HG03175 (cell line): Measurements from ENCODE around the gene TP53TG3.
"Not testable (repeated sequence)": the region's sequence is repeated elsewhere in the genome, so short reads cannot be mapped to it uniquely, and the experiment has no call there.

ENCODE experiments used
- ATAC-seq: cut with Tn5 transposase; IDR thresholded peaks from one replicate; pipeline ENCODE4 v1.9.1; 2021; ENCODE audit warnings: mild to moderate bottlenecking, moderate library complexity; ENCODE audit not compliant: unreplicated experiment

TP53TG3 gene

GRCh38 chr16:32676065-32676464, at the start of gene TP53TG3:
TP53TG3 (minus strand) TSS chr16:32676165; CDS start chr16:32676097, 68 bp downstream.
- not testable (repeated sequence) for ATAC-seq

GRCh38 chr16:32650876-32651275, 25.1 kb downstream of the TP53TG3 start:
- ATAC-seq = not testable (repeated sequence)

- not testable (repeated sequence) for ATAC-seq
Measured at GRCh38 chr16:32647562-32647961, 28.4 kb downstream of the TP53TG3 start.

DNA sequence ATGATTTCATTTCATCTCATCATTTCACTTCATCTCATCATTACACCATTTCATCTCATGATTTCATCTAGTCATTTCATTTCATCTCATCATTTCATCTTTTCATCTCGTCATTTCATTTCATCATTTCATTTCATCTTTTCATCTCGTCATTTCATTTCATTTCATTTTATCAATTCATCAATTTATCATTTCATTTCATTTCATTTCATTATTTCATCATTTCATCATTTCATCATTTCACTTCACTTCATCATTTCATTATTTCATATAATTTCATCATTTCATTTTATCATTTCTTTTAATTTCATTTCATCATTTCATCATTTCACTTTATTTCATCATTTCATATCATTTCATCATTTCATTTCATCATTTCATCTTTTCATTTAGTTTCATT, 29.2 kb downstream of the TP53TG3 start:
- ATAC-seq = not testable (repeated sequence)

- ATAC-seq = not testable (repeated sequence)
Measured at GRCh38 chr16:32646177-32646576, 29.8 kb downstream of the TP53TG3 start.

- ATAC-seq = not testable (repeated sequence)
Measured at GRCh38 chr16:32645278-32645908, 30.6 kb downstream of the TP53TG3 start.

DNA sequence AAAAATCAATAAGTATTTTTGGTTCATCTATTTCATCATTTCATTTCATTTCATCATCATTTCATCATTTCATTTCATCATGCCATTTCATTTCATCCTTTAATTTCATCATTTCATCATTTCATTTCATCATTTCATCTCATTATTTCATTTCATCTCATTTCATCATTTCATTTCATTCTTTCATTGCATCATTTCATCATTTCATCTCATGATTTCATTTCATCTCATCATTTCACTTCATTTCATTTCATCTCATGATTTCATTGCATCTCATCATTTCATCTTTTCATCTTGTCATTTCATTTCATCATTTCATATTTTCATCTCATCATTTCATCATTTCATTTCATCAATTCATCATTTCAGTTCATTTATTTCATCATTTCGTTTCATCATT, 31.2 kb downstream of the TP53TG3 start:
- ATAC-seq = not testable (repeated sequence)

- ATAC-seq = not testable (repeated sequence)
Measured at GRCh38 chr16:32637614-32638013, 38.4 kb downstream of the TP53TG3 start.

DNA sequence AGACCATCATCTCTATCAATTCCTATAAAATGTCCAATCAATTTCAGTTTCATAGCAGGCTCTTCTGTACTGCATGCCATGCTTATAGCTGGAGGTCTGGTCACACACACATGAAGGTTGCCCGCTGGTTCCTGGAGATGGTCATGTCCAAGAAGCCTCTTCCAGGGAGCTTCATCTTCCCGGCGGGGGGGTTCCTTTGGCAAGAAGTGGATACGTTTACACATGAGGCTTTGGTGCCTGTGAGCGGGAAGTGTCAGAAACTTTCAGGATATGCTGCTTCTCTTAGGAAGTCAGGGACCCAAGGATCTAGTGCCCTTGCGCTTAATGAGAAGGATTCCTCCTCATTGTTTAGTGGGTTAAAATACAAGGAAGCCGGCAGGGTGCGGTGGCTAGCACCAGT, 43.9 kb downstream of the TP53TG3 start:
- ATAC-seq = not testable (repeated sequence)
